Uterus (tissue), 2 donors: ENCODE results near the gene ABCA1.

ENCODE experiments used
- POLR2A ChIP-seq, 2 donors: fragments of 450-650 bp; IDR thresholded peaks; one replicate each; pipeline ENCODE4 v1.6.1; 2016; ENCODE audit warnings: antibody characterized with exemption in 2 of 2, mild to moderate bottlenecking in 1 of 2, moderate library complexity in 1 of 2
- TF ChIP-seq, protein P1 (sequence below), 4 experiments: fragments of 200-600 bp in 2 of 4; fragments of 450-650 bp in 2 of 4; sonication (generic) in 2 of 4; IDR thresholded peaks; one replicate each; pipeline ENCODE4 v1.5.1; 2016 to 2019; ENCODE audit warnings: antibody characterized with exemption in 4 of 4, mild to moderate bottlenecking in 2 of 4, moderate library complexity in 1 of 4

DNA sequence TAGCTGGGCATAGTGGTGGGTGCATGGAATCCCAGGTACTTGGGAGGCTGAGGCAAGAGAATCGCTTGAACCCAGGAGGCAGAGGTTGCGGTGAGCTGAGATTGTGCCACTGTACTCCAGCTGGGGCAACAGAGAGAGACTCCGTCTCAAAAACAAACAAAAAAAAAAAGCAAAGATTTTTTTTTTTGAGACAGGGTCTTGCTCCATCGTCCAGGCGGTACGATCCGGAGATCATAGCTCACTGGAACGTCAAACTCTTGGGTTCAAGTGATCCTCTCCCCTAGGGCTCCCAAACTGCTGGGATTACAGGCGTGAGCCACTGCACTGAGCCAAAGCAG lies 37.6 kb downstream of the ABCA1 start:
- TF ChIP-seq, protein P1, sequence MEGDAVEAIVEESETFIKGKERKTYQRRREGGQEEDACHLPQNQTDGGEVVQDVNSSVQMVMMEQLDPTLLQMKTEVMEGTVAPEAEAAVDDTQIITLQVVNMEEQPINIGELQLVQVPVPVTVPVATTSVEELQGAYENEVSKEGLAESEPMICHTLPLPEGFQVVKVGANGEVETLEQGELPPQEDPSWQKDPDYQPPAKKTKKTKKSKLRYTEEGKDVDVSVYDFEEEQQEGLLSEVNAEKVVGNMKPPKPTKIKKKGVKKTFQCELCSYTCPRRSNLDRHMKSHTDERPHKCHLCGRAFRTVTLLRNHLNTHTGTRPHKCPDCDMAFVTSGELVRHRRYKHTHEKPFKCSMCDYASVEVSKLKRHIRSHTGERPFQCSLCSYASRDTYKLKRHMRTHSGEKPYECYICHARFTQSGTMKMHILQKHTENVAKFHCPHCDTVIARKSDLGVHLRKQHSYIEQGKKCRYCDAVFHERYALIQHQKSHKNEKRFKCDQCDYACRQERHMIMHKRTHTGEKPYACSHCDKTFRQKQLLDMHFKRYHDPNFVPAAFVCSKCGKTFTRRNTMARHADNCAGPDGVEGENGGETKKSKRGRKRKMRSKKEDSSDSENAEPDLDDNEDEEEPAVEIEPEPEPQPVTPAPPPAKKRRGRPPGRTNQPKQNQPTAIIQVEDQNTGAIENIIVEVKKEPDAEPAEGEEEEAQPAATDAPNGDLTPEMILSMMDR (IDR thresholded peaks at IDR 0.05), result no peak
- TF ChIP-seq POLR2A (IDR thresholded peaks at IDR 0.05), result no peak
